Measurements from ENCODE around the gene RBM38.
"Not testable (repeated sequence)": the region's sequence is repeated elsewhere in the genome, so short reads cannot be mapped to it uniquely, and the experiment has no call there.

The RBM38 gene

DNA sequence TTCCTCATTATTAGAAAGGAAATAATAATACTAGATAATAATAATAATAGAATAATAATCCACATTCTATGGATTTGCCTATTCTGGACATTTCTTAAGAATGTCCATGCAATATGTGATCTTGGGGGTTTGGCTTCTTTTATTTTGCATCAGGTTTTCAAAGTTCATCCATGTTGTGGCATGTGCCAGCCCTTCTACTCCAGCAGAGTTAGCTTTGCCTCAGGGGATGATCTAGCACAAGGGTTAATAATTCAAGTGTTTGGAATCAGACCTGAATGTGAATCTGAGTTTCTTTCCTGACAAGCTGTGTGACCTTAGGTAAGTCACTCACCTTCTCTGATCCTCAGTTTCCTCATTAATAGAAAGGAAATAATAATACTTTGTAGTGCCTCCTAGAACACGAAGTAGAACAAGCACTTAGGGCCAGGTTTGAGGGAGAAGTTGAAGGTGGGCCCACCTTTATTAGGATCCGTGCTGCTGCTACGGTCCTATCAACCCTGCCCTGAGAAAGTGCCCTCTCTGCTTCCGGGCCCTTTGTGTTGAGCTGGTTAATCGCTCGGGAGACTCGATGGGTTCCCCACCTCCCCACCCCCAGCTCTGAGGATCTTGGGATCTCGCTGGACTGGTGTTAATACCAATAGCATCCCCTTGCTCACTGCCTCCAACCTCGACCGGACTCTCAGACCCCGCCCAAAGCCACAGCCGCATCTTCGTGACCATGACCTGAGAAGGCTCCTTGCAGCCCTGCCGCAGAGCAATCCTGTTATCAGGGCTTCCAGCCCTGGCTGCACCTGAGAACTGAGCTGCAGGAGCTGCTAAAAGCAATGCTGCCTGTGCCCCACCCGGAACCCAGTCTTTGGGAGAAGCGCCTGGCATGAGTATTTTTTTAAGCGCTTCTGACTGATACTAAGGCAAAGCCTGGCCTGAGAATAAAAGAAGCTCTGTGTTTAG lies 26.9 kb downstream of the RBM38 start:
- DNase-seq (ENCODE audit: low read depth): no peak

DNA sequence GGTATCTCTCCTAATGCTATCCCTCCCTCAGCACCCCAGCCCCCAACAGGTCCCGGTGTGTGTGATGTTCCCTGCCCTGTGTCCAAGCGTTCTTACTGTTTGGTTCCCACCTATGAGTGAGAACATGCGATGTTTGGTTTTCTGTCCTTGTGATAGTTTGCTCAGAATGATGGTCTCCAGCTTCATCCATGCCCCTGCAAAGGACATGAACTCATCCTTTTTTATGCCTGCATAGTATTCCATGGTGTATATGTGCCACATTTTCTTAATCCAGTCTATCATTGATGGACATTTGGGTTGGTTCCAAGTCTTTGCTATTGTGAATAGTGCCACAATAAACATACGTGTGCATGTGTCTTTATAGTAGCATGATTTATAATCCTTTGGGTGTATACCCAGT lies 28.3 kb downstream of the RBM38 start:
- not testable (repeated sequence) for DNase-seq (ENCODE audit: low read depth)

DNA sequence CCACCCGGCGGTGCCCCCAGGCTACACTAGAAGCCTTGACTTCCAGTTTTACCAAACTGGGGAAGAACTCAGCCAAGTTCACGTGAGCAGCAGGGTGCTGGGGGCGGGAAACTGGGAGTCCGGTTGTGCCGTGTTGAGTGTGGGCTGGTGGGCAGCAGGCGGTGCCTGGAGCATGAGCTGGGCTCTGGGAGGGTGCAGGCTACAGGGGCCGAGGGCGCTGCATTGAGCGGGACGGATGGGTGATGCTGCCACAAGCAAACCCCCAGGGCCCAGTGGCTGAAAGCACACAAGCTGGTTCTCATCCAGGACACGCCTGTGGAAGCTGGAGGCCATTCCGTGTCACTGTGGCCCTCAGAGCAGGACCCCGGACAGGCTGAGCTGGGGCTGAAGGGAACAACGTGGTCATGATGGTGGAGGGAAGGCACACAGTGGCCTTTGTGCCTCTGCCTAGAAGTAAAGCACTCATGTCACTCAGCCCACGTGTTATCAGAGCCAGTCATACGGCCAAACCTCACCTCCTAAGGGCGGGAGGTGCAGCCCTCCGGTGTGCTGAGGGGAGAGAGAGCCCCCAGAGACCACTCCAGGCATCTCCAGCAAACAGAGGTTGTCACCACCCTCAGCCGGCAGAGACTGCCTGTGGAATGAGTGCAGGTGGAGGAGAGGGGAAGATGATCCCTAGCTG lies 29.5 kb downstream of the RBM38 start:
- DNase-seq (ENCODE audit: low read depth): no peak

DNA sequence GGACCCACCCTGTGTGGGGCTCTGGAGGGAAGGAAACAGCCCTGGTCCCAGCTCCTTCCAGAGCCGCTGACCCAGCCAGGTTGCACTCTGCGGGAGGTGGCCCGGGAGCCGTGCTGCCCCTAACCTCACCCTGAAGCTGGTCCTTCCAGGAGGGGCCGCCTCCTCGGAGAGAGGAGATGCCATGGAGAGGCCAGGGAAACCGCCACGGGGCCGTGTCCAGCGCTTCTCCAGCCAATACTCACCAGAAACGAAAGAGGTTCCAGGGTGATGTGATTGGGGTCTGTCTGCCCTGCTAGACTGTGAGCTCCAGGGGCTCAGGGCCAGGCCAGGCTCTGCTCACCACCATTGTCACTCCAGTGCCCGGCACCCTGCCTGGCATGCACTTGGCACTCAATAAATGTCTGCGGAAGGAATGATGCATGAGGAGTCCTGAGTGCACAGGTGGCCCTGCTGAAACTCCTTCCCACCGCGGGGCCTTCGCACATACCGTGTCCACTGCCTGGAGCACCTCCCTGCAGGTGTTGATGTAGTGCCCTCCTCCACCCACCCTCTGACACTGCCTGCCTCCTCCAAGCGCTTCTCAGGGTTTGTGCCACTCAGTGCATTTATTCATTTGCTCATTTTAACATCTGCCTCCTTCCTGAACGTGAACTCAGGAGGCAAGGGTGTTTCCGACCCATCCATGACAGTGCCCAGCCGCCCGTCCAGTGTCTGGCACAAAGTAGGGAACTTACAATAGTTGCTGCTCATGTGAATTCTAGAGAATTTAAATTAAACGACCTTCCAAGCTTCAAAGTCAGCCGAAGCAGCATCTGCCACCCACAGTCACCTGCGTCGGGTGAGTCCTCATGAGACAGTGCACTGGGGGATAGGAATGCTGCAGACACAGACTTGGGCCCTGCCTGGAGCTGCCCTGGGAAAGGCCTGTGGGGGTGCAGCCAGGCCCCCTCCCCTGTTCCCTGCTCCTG lies 30.3 kb downstream of the RBM38 start:
- DNase-seq (ENCODE audit: low read depth): no peak

DNA sequence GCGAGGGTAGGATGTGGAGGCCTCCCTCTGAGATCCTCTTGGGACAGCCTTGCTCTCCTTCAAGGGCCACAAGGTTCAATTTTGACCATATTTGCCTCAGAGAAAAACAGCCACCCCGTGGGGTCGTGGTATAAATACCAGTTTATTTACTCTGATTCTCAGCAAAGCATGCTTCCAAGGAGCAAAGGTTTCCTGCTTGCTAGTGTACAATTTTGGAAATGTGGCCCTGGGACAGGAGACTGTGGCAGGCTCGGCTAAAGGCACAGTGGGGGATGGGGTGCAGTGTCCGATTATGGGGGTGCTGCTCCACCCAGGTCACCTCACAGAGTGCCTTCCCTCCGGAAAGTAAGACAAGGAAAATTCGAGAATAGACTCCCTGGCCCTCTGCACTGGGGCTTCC lies 31.1 kb downstream of the RBM38 start:
- DNase-seq (ENCODE audit: low read depth): no peak

DNA sequence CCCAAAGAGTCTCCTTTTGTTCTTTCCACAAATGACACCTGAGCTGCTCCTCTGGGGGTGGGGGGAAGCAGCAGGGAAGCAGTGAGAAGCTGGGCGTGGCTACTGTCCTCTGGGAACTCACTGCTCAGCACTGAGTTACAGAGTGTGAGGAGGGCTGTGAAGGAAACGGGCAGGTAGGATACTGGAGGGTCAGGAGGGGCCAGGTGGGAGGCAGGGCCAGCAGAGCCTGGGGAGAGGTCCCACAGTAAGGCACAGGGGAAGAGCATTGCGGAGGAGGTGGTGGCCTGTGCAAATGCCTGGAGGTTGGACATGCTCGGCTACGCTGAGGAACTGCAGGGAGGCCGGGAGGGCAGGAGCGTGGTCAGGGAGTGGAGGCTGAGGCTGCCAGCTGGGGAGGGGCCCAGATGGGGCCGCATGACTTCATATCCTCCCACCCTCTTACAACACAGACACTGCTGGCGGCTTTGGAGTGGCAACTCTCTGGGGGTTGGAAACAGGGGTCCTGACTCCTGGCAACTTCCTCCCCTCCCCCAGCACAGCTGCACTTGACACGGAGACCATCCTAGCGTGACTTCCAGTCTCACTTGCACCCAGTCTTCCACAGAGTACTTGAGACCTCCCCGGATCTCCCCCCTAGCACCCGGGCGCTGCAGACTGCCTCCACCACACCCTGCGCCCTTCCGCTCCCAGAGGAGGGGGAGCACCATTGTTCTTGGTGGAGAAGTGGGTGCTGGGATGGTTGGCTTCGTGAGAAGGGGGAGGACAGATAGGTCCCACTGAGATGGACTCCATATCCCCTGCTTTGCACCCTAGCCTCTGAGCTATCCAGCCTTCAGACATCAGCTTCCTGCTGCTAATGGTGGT lies 34.2 kb downstream of the RBM38 start:
- no peak for DNase-seq (ENCODE audit: low read depth)

DNA sequence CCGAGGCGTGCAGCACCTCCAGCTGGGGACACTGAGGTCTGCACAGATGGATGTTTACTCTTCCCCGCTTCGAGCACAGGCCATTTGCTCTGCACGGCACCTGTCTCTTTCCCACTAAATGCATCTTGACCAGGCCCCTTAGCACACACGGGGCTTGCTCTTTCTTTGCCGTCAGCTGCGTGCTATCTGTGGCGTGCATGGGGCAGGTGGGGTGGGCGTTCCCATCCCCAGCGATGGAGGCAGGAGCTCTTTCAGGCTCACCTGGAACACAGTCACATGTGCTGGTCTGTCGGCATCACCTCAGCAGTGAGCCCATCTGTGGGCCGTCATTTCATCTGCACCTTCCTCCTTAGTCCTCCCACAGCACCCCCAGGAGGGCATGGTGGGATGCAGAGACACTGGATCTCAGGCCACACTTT lies 35.1 kb downstream of the RBM38 start:
- DNase-seq (ENCODE audit: low read depth): no peak

DNA sequence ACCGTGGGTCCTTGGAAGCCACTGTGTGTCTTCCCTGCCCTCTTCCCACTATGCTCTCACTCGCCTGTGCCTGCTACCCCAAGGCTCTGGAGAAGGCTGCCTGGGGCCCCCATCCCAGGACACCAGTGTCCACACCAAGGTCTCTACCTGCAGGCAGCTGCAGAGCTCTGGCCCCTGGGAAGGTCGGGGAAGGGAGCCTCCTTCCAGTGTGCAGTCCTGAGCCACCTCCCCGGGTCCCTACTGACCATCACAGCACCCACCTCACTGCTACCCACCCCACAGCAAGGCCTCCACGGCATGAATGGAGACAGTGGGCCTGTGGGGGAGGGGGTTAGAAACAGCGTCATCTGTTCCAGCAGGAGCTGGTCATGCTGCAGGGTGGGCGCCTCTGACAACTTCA lies 35.6 kb downstream of the RBM38 start:
- DNase-seq (ENCODE audit: low read depth): no peak

DNA sequence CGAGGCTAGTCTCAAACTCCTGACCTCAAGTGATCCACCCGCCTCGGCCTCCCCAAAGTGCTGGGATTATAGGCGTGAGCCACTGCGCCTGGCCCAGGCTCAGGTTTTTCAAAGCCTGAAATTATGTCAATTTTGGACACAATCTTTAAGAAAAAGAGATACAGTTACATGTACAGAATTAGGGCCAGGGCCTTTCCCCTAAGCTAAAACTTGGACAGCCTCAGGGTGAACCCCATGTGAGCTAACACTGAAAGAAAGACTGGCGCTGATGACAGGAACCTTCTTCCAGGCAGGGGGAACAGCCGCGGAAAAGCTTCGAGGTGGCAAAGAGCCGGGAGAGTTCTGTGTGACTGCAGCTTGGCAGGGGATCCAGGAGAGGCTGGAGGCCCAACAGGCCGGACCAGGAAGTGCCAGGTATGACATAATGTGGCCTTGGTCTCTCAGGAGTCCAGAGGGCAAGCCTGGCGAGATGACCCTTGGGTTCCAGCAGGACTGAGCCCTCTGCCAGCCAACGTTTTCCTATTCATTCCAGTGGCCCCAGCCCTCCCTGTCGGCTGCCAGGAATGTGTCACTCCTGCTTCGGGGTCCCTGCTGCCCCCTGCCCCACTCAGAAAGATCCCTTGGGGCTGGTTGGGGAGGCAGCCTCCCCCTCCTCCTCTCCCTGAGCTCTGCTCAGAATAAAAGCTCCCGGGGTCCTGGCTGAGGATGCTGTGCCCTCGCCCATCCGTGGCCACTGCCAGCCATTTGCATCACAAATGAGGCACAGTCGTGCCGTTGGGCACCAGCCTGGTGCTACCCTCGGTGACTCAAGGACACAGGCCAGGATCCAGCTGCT lies 37.3 kb downstream of the RBM38 start:
- no peak for DNase-seq (ENCODE audit: low read depth)

DNA sequence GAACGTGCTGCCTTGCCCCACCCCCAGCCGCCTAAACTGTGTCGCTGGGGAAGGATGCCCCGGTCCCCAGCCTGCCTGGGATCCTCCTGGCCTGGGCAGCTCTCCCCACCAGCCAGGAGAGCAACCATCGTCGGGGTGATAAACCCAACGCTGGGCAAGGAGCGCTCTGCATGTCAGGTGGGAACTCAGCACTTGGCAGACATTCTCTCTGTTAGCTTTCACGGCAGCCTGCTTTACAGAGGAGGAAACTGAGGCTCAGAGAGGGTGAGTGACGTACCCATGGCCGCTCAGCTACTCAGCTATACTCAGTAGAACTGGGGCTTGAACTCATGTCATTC lies 37.9 kb downstream of the RBM38 start:
- no peak for DNase-seq (ENCODE audit: low read depth)

DNA sequence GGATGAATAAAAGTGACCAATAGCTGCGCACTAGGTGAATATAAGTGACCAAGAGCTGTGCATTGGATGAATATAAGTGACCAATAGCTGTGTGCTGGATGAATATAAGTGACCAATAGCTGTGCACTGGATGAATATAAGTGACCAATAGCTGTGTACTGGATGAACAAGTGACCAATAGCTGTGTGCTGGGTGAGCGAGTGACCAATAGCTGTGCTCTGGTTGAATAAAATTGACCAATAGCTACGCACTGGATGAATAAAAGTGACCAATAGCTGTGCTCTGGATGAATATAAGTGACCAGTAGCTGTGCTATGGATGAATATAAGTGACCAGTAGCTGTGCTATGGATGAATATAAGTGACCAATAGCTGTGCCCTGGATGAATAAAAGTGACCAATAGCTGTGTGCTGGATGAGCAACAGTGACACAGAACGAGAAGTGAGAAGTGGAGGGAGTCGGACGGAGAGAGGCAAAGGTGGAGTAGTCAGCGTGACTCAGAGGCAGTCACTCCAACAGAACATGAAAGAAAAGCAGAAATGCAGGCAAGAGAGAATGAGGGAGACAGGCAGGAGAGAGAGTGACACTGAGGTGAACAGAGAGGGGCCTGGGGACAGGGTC lies 38.5 kb downstream of the RBM38 start:
- DNase-seq (ENCODE audit: low read depth): no peak

DNA sequence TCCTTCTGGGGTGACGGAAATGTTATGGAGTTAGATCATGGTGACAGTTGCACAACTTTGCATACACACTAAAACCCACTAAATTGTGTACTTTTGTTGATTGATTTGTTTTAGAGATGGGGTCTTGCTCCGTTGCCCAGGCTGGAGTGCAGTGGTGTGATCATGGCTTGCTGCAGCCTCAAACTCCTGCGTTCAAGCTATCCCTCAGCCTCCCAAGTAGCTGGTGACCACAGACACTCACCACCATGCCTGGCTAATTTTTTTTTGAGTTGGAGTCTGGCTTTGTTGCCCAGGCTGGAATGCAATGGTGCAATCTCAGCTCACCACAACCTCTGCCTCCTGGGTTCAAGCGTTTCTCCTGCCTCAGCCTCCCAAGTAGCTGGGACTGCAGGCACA lies 39.0 kb downstream of the RBM38 start:
- DNase-seq (ENCODE audit: low read depth): not testable (repeated sequence)

DNA sequence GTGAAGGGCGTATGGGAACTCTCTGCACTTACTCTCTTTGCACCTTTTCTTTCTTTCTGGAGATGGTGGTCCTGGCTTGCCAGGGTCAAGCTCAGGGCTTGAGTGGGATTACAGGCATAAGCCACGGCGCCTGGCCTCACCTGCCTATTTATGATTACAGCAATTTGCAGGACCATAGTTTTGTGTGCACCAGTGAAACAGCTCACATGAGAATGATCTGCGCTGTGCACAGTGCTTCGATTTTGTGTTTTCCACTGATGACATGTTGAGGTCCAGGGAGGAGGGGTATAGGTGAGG lies 40.3 kb downstream of the RBM38 start:
- DNase-seq (ENCODE audit: low read depth): no peak

DNA sequence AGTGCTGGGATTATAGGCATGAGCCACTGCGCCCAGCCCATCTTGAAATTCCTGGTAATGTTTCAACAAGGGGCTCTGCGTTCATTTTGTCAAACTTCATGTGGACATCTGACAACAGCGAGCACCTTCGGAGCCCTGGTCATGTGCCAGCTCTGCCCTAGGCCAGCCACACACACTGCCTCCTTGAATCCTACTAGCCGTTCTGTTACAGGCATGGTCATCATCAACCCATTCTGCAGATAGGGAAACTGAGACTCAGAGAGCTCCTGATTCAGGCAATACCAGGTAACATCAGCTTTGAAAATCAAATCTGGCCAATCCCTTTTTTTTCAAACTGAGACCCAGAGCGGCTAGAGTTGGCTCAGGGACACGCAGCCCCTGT lies 41.3 kb downstream of the RBM38 start:
- DNase-seq (ENCODE audit: low read depth): no peak

DNA sequence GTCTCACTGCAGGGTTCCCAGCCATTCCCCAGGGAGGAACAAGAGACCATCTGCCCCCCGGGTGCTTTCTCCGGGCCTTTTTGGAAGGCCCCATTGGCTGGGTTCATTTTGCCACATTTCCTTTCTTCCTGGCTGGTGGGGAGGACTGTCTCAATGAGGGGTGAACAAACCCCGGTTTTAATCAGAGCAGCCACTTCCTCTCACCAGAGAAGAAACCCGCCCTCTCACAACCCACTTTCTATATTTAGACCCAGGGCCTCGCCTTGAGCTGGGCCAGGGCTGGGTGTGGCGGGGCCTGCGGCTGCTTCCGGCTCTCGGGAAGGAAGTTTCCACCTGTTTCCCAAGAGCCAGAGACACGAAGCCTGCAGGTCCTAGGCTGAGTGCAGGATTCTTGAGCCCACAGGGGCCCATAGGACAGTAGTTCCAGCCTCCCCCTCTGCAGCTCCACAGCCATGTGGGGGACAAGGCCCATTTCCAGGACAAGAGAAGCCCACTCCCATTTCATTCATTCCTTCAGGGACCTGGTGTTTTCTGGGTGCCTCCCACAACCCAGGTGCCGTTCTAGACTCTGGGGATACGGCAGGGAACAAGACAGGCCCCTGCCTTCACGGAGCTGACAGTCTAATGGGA lies 41.8 kb downstream of the RBM38 start:
- peak; percentile 35 for DNase-seq (ENCODE audit: low read depth)

DNA sequence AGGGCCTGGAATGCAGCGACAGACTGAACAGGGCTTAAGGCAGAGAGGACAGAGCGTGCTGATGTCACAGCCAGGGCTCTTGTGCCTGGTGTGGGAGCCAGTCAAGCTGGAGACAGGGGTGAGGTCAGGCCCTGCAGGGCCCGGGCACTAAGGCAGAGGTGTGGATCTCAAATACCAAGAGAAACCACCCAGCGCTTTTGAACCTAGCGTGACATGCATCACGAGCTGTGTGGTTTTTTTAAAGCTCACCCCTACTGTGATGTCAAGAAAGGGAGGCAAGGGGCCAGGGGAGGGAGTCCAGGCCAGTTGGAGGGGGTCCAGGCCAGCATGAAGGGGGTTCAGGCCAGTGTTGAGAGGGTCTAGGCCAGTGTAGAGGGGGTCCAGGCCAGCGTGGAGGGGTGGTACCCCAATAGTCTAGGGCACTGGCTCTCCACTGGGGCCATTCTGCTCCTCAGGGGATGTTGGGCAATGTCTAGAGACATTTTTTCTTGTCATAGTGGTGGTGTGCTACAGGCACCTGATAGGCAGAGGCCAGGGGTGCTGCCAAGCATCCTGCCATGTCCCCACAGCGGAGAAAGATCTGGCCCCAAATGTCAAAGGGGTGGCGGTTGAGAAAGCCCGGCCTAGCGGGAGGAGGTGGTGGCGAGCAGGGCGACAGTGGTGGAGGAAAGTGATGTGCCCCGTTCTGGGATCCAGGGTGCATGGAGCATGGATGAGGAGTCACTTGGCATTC lies 42.6 kb downstream of the RBM38 start:
- no peak for DNase-seq (ENCODE audit: low read depth)

DNA sequence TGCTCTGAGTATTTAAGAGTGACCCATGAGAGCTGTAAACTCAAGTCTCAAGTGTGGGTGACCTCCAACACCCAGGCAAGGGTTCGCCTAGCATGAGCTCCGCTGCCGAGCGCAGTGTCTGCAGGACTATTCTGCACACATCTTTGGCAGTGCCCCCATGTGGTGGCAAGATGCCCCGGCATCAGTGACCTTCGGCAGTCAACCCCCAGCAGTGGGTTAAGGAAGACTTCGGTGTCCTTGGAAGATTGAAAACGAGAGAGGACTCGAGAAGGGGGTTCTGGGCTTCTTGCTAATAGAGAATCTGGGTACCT lies 43.1 kb downstream of the RBM38 start:
- DNase-seq (ENCODE audit: low read depth): no peak

DNA sequence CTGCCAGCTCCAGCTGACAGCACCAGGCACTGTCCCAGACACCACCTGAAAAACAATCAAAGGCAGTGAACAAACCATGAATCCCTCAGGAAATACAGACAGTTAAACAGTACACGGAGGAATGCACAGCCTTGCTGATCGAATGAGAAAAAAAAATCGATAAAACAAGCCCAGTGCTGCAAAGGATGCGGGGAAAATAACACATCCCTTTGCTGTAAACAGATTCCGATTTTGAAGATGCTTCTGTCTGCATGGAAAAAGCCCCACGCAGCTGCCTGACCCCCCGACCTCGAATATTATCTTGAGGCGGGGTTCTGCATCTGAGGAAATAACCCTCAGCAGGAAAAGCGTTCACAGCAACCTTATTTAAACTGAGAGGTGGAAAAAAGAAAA lies 43.9 kb downstream of the RBM38 start:
- DNase-seq (ENCODE audit: low read depth): no peak
